Fibroblast of upper back skin (primary cell): ENCODE measurements around the gene NAA25.
A peak's percentile ranks its signal among the peaks of the same experiment; 100 is the strongest.

ENCODE experiments used
- DNase-seq: peaks from one replicate; pipeline ENCODE4 v3.0.0-alpha.2; 2013

Gene NAA25

GRCh38 chr12:112108202-112109079 is at the start of gene NAA25:
NAA25 (minus strand) TSS chr12:112108783; CDS start chr12:112108773, 10 bp downstream.
- peak; percentile 87 for DNase-seq

DNA sequence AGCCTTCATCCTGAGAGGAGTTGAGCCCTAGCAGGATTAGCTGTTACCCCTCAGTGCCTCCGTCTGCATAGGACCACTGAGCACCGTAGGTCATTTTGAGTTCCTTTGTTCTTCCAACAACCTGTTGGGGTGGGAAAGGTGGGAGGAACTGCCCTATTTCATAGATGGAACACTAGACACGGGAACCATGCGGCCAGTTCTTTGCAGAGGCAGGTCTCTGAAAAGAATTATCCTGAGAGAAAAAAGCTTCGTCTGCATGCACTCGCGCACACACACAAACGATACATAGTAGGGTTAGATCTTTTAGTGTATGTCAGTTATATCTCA is 45.3 kb upstream of the NAA25 start:
- DNase-seq, result no peak

DNA sequence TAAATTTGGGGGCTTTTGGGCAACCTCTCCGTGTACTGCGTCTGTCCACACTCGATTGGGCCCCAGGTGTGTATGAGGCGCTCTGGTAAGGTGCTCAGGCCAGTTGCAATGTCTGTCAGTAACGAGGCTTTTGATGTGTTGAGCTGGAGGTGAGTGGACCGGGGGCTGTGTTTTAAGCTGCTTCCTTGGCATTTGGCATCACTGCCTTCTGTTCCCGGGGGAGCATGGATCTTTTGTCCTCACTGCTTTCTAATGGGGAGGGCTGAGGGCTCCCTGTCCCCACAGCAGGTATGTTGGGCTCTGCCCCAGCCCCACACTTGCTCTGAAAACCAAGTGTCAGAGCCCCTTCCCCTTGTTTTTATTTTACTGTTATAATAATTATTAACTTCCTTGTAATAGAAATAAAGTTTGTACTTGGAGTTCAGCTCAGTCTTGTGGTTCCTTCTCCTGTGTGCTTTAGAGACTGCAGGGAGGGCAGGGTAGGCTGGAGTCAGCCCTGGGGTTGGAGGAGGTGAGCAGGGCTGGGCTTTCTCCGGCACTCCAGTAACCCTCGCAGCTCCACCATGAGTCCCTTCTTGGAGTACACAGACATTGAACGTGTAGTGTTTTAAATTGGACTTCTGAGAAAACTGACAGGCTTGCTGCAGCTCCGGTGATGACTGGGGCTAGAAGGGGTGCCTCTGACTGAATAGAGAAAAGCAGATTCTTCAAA is 44.8 kb upstream of the NAA25 start:
- no peak for DNase-seq

GRCh38 chr12:112151766-112152541 is 43.4 kb upstream of the NAA25 start:
- no peak for DNase-seq

DNA sequence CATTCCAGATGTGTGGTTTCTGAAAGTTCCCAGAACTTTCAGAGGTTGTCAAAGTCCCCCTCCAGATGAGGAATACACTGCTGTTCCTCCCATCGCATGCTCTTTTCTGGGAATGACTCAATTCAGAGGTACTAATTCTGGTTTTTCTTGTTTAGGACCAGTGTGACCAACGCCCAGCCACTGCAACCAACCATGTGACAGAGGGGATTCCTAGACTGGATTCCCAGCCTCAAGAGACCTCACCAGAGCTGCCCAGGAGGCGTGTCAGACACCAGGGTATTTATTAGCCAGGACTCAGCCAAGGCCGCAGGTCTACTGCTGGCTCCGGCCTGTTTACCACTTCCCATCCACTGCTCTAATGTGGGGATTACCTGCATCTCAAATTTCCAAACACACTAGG is 41.0 kb upstream of the NAA25 start:
- DNase-seq, result no peak

GRCh38 chr12:112148031-112148513 is 39.5 kb upstream of the NAA25 start:
- peak; percentile 91 for DNase-seq

DNA sequence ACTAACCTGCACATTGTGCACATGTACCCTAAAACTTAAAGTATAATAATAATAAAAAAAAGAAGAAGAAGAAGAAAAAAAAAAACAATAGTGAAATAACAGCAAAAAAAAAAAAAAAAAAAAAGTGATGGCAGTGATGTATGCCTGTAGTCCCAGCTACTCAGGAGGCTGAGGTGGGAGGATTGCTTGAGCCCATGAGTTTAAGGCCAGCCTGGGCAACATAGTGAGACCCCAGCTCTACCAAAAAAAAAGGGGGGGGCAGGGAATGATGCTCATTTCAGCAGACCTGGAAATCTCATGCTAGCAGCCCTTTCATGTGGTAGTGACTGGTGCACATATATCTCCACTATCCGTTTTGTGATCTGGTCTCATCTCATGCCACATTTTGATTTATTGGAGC is 37.5 kb upstream of the NAA25 start:
- no peak for DNase-seq

DNA sequence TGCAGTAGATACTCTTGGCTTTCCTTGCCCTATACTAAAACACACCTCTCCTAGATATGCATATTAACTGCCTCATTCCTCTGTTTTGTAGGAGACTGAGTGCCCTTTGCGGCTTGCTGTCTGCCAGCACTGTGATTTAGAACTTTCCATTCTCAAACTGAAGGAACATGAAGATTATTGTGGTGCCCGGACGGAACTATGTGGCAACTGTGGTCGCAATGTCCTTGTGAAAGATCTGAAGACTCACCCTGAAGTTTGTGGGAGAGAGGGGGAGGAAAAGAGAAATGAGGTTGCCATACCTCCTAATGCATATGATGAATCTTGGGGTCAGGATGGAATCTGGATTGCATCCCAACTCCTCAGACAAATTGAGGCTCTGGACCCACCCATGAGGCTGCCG is 32.1 kb upstream of the NAA25 start:
- no peak for DNase-seq

- DNase-seq, result no peak
Observed at GRCh38 chr12:112134731-112135130, 26.1 kb upstream of the NAA25 start.

DNA sequence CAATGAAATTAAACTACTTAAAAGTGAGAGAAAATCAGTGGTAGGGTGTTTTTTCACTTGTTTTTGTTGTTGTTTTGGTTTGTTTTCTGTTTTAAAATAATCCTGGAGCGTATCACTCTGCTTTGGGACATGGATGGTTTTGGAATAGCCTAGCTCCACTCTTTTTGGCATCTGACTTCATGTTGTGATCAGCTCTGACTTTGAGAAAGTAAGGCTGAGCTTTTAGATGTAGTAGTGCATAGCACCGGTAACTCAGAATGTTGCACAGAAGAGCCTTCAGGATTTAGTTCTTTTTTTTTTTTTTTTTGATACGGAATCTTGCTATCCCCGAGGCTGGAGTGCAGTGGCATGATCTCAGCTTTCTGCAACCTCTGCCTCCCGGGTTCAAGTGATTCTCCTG is 24.8 kb upstream of the NAA25 start:
- DNase-seq, result no peak

GRCh38 chr12:112131686-112132085 is 23.1 kb upstream of the NAA25 start:
- DNase-seq, result no peak

DNA sequence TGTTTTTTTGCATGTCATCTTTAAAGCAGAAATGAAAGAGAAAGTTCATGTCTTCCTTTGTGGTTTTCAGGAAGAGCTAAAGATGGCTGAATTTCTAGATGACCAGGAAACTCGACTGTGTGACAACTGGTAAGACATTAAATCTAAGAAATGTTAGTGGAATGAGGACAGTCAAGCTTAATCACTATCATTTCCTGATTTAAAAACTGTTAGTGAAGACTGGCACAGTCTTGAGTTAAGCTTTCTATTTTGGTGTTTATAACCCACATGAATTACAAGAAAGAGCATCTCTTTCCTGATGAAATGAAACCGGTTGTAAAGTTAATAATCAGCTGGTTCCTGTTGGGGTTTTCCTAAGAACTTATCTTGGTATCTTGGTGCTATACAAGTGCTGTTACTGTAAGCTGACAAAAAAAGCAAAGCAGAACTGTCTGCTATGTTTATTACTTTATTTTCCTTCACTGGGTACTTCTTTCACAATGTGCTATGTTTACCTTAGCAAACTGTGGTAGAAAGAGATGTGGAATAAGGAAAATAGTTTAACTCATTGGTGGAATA is 21.9 kb upstream of the NAA25 start:
- no peak for DNase-seq

GRCh38 chr12:112126911-112127310 is 18.3 kb upstream of the NAA25 start:
- DNase-seq, result no peak

DNA sequence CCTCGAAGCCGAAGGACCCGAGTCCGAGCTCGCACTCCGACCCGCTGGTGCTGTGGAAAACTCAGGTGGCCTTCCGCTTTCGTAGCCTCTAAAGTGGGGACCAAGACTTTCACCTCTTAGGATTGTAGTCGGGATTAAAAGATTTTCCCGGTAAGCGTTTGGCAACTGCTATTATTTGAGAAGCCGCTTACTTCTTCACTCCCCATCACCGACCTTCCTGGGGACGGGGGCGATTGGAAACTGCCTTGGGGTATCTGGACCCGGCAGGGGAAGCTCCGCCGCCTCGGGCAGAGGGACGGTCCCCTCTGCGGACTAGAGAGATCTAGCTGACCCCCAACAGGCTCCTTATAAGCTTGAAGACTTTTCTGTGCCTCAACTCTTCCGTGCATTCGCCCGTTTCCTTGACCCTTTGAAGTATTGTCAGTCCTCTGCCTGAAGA is 17.4 kb upstream of the NAA25 start:
- no peak for DNase-seq

DNA sequence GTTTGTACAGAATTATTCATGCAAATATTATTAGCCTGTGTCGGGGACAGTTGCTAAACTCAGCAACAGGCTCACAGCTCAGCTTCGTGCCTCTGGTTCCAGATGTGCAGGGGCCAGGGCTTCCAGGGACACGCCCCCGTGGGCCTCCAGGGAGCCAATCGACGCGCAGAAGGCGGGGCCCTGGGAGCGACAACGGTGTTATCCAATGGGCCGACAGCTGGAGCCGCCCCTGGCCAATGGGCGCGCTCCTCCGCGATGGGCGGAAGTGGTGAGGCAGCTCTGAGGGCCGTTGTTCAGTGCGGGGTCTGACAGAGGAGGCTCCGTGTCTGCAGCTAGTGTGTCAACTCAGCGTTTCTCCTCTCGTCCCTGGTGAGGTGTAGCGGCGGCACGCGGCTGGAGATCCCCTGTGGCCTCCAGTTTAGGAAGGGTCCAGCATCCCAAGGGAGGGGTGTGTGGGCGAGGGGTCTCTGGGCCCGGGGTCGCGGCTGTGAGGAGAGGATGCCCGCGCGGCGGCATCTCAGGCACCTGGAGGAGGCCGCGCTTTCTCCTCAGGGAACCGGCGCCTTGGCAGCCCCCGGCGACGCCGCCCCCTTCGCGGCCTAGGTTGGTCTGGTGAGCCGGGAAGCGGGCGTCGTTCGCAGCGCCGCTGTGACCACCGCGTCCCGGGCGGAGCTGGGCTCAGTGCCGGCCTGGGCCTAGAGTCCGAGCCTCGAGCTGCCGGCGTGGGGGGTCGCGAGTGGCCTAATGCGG is 16.8 kb upstream of the NAA25 start, which contains the start of gene TRAFD1:
Gene TRAFD1, plus strand, starts transcription at position 311 of the 750 bp plus-strand sequence. CDS start 4,963 bp downstream, outside the sequence.
- peak; percentile 95 for DNase-seq

DNA sequence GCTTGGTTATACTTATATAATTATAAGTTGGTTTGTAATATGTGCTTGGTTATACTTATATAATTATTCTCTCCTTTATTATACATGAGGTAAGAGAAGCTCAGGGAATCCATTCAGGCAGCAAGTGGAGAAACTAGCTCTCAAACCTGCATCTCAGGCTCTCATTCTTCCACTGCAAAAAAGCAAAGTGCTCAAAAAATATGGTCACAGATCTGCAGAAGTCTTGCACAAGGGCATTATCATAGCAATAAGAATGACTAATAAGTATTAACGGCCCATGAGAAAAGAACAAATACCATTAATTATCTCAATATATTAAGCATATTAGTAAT is 16.3 kb upstream of the NAA25 start:
- no peak for DNase-seq

DNA sequence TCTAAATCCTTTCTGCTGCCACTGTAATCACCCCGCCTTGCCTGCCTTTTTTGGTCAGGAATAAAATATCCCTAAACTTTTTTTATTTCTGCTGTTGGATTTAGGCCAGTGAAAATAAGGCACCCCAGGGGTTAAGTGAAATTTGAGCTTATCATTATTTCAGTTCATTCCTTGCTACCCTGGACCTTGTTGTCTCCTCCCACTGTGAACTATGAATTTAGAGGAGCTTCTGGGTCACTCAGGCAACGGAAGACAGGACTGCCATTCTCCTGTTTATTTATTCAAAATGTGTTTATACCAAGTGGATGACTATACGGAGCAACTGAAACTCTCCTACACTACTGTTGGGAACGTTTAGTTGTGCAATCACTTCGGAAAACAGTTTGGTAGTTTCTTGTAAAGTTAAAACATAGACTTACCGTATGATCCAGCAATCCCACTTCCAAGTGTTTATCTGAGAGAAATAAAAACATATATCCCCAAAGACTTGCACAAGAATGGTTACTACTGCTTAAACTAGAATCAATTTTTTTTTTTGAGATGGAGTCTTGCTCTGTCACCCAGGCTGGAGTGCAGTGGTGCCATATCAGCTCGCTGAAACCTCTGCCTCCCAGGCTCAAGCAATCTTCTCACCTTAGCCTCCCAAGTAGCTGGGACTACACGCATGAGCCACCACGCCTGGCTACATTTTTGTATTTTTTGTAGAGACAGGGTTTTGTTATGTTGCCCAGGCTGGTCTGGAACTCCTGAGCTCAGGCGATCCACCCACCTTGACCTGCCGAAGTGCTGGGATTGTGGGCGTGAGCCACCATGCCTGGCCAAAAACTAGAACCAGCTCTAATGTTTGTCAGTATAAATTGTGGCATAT is 14.5 kb upstream of the NAA25 start:
- no peak for DNase-seq

DNA sequence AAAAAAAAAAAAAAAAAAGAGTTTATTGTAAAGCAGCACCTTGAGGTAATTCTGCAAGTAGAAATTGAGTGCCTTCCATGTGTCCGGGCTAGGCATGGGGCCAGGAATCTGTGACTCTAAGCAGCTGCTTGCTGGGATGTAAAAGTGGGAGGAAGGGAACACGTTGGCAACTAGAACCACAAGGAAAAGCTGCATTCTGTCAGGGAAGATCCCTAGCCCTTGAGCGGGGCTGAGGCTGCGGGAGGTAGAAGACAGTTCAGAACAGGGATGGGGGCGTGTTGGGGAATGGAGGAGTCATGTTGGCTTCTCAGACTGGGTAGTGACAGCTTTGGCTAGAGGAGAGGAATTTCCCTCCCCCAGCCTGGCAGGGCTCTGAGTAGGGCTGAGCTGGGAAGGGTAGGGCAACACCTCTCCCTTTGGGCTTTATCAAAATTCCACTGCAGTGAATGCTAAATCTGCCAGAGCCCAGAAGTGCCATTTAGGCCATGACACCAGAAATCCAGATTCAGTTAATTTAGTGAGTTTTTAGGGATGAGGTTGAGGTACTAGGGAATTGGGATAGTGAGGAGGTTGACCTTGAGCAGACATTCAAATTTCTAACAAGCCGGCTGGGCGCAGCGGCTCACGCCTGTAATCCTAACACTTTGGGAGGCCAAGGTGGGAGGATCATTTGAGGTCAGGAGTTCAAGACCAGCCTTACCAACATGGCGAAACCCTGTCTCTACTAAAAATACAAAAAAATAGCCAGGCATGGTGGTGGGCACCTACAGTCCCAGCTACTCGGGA is 13.4 kb upstream of the NAA25 start:
- DNase-seq, result peak; percentile 79

- DNase-seq, result no peak
Observed at GRCh38 chr12:112117685-112118084, 9.1 kb upstream of the NAA25 start.
